ENCODE measurements around the gene STAP2.
"Not testable (repeated sequence)": the region's sequence is repeated elsewhere in the genome, so short reads cannot be mapped to it uniquely, and the experiment has no call there.

STAP2 gene

GRCh38 chr19:4295972-4296771, 42.5 kb downstream of the STAP2 start:
- DNase-seq, result no peak

- no peak for DNase-seq
Observed at GRCh38 chr19:4294389-4294788, 44.2 kb downstream of the STAP2 start.

- DNase-seq, result no peak
Observed at GRCh38 chr19:4292515-4292914, 46.1 kb downstream of the STAP2 start.

- DNase-seq, result no peak
Observed at GRCh38 chr19:4291184-4291732, 47.4 kb downstream of the STAP2 start.

DNA sequence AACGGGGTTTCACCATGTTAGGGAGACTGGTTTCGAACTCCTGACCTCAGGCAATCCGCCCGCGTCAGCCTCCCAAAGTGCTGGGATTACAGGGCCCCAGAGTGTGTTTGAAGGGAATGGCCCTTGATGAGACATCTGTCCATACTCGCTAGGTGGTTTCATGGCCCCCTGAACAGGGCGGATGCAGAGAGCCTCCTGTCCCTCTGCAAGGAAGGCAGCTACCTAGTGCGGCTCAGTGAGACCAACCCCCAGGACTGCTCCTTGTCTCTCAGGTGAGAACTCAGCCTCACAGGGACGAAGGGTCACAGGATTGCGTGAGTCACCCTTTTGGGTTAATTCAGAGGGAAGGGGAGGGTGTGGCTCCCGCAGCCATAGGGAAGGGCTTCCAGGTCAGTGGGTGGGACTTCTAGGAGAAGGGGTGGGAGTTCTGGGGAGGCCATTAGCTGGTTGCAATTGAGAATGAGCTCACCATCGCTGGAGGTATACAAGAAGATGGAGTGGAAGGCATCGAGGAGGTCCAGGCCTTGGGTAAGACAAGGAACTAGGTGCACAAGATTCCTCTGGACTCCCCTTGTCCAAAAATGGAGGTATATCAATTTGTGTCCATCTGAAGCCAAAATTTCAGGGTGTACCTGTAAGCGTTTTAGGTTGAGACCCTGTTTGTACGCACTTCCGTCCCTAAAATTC, 50.4 kb downstream of the STAP2 start:
- no peak for DNase-seq

GRCh38 chr19:4286141-4286540, 52.5 kb downstream of the STAP2 start:
- not testable (repeated sequence) for DNase-seq

GRCh38 chr19:4284974-4285373, 53.7 kb downstream of the STAP2 start:
- DNase-seq, result no peak

GRCh38 chr19:4284176-4284958, 54.3 kb downstream of the STAP2 start:
- DNase-seq, result peak; percentile 42

DNA sequence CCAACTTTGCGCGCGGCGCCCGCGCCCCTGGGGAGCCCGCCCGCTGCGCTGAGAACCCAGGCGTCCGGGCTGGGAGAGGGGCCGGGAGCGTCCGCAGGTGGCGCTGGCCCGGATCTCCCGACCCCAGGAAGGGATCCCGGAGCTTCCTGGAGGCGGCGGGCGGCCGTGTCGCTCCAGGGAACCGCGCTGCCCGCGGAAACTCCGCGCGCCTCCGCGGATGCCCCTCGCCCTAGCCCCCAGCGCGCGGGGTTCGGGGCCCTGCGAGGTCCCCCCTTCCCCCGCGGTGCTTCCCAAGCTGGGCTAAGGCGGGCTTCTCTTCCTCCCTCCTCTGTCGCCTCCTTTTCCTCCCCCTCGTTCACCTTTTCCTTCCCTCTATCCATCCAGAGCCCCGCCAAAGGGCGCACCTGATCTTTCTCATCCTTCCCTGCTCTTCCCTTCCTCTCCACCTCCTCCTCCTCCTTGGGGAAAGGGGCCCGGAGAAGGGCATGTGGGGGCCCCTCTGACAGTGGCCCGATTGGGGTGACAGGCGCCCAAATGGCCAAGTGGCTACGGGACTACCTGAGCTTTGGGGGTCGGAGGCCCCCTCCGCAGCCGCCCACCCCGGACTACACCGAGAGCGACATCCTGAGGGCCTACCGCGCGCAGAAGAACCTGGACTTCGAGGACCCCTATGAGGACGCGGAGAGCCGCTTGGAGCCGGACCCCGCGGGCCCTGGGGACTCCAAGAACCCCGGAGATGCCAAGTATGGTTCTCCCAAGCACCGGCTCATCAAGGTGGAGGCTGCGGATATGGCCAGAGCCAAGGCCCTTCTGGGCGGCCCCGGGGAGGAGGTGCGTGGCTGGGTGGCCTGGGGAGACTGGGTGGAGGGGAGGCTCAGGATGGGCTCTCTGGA, 58.9 kb downstream of the STAP2 start:
- DNase-seq, result no peak

GRCh38 chr19:4279267-4279529, 59.4 kb downstream of the STAP2 start:
- no peak for DNase-seq

- DNase-seq, result no peak
Observed at GRCh38 chr19:4278419-4279266, 60.0 kb downstream of the STAP2 start, which contains the start of gene SHD. Gene SHD (plus strand): TSS chr19:4279266. CDS start chr19:4280064, 798 bp downstream.

- no peak for DNase-seq
Observed at GRCh38 chr19:4278010-4278409, 60.6 kb downstream of the STAP2 start.

GRCh38 chr19:4277191-4277696, 61.4 kb downstream of the STAP2 start:
- DNase-seq, result no peak

DNA sequence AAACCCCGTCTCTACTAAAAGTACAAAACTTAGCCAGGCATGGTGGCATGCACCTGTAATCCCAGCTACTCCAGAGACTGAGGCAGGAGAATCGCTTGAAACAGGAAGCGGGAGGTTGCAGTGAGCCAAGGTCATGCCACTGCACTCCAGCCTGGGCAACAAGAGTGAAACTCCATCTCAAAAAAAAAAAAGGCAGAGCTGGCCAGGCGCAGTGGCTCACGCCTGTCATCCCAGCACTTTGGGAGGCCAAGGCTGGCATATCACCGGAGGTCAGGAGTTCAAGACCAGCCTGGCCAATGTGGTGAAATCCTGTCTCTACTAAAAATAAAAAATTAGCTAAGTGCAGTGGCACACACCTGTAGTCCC, 64.3 kb downstream of the STAP2 start:
- DNase-seq, result not testable (repeated sequence)
